NB4 (cell line): ENCODE measurements around the gene NFIA.

Source experiments
- CTCF ChIP-seq: IDR thresholded peaks from one replicate; pipeline ENCODE4 v1.5.1; 2012; ENCODE audit warnings: low read depth, low read length
- POLR2A ChIP-seq: IDR thresholded peaks from 2 replicates; pipeline ENCODE4 v1.6.1; 2011; ENCODE audit warnings: mild to moderate bottlenecking; ENCODE audit not compliant: insufficient read length; ENCODE audit errors: extremely low read depth

- TF ChIP-seq POLR2A (no peak), CTCF (no peak)
These were observed 27.8 kb upstream of the NFIA start for GRCh38 chr1:61054601-61054993.
